H9 (cell line): Measurements from ENCODE around the gene PHF5A. TPM values are rescaled to one million over a fixed set of nuclear protein-coding genes. Genes with fewer than 3 reads are reported as not detected.

Experiments used
- DNase-seq: peaks from one replicate; pipeline ENCODE4 v3.0.0-alpha.2; 2017
- H2AFZ ChIP-seq: one replicate; pipeline ENCODE4 v1.6.1; 2013; ENCODE audit warnings: mild to moderate bottlenecking, low read length, control low read depth, moderate library complexity
- H2AK5ac ChIP-seq: 2 replicates; pipeline ENCODE4 v1.6.1; 2013; ENCODE audit warnings: low read length, control low read depth, mixed read lengths; ENCODE audit not compliant: insufficient read length
- H2BK120ac ChIP-seq: one replicate; pipeline ENCODE4 v1.6.1; 2013; ENCODE audit warnings: low read depth, mild to moderate bottlenecking, low read length, control low read depth, inconsistent platforms; ENCODE audit not compliant: poor library complexity, severe bottlenecking
- H2BK12ac ChIP-seq: 2 replicates; pipeline ENCODE4 v1.6.1; 2013; ENCODE audit warnings: low read length, control low read depth, mixed read lengths, low read depth; ENCODE audit not compliant: insufficient read length
- H2BK15ac ChIP-seq: 2 replicates; pipeline ENCODE4 v1.6.1; 2013; ENCODE audit warnings: low read depth, low read length, control low read depth
- H2BK20ac ChIP-seq: one replicate; pipeline ENCODE4 v1.6.1; 2013; ENCODE audit warnings: low read depth, mild to moderate bottlenecking, low read length, control low read depth, inconsistent platforms; ENCODE audit not compliant: poor library complexity, severe bottlenecking
- H2BK5ac ChIP-seq: 2 replicates; pipeline ENCODE4 v1.6.1; 2013; ENCODE audit warnings: low read length, control low read depth, mixed read lengths; ENCODE audit not compliant: insufficient read length
- H3K14ac ChIP-seq: 2 replicates; pipeline ENCODE4 v1.6.1; 2013; ENCODE audit warnings: low read length, control low read depth; ENCODE audit not compliant: insufficient read depth
- H3K18ac ChIP-seq: 2 replicates; pipeline ENCODE4 v1.6.1; 2013; ENCODE audit warnings: low read depth, mild to moderate bottlenecking, mixed read lengths, low read length, control low read depth; ENCODE audit not compliant: insufficient read length
- H3K23ac ChIP-seq: 2 replicates; pipeline ENCODE4 v1.6.1; 2013; ENCODE audit warnings: low read length, control low read depth, mixed read lengths, low read depth; ENCODE audit not compliant: insufficient read length
- H3K23me2 ChIP-seq: 2 replicates; pipeline ENCODE4 v1.6.1; 2013; ENCODE audit warnings: low read depth, mild to moderate bottlenecking, mixed read lengths, low read length, control low read depth; ENCODE audit not compliant: insufficient read length, poor library complexity, severe bottlenecking
- H3K27ac ChIP-seq: 2 replicates; pipeline ENCODE4 v1.5.1; 2013; ENCODE audit warnings: low read length, control low read depth, mixed read lengths, low read depth; ENCODE audit not compliant: insufficient read length
- H3K27me3 ChIP-seq: 2 replicates; pipeline ENCODE4 v1.6.1; 2013; ENCODE audit warnings: low read length, control low read depth, inconsistent platforms; ENCODE audit not compliant: insufficient read depth
- H3K4ac ChIP-seq: 2 replicates; pipeline ENCODE4 v1.6.1; 2013; ENCODE audit warnings: low read depth, mild to moderate bottlenecking, control low read depth, inconsistent platforms, low read length, moderate library complexity
- H3K4me1 ChIP-seq: 2 replicates; pipeline ENCODE4 v1.6.1; 2013; ENCODE audit warnings: low read length, control low read depth, inconsistent platforms; ENCODE audit not compliant: insufficient read depth
- H3K4me2 ChIP-seq: 2 replicates; pipeline ENCODE4 v1.6.1; 2013; ENCODE audit warnings: low read length, control low read depth, mixed read lengths; ENCODE audit not compliant: insufficient read length, insufficient read depth
- H3K56ac ChIP-seq: 2 replicates; pipeline ENCODE4 v1.6.1; 2013; ENCODE audit warnings: low read depth, mild to moderate bottlenecking, mixed read lengths, low read length, control low read depth; ENCODE audit not compliant: insufficient read length
- H3K79me1 ChIP-seq: 2 replicates; pipeline ENCODE4 v1.6.1; 2013; ENCODE audit warnings: low read depth, mild to moderate bottlenecking, moderate library complexity, low read length, control low read depth, inconsistent platforms; ENCODE audit not compliant: insufficient read depth, poor library complexity, severe bottlenecking
- H3K79me2 ChIP-seq: 2 replicates; pipeline ENCODE4 v1.6.1; 2013; ENCODE audit warnings: low read length, control low read depth, inconsistent platforms; ENCODE audit not compliant: insufficient read depth
- H3K9ac ChIP-seq: 2 replicates; pipeline ENCODE4 v1.6.1; 2013; ENCODE audit warnings: low read length, control low read depth, mixed read lengths; ENCODE audit not compliant: insufficient read length; ENCODE audit errors: extremely low read depth
- H3K9me3 ChIP-seq: one replicate; pipeline ENCODE4 v1.6.1; 2013; ENCODE audit warnings: low read depth, low read length, inconsistent platforms; ENCODE audit not compliant: control insufficient read depth
- H3T11ph ChIP-seq: one replicate; pipeline ENCODE4 v1.6.1; 2013; ENCODE audit warnings: mild to moderate bottlenecking, low read length, control low read depth, inconsistent platforms
- H4K20me1 ChIP-seq: one replicate; pipeline ENCODE4 v1.6.1; 2013; ENCODE audit not compliant: control insufficient read depth, insufficient read length, insufficient read depth
- H4K5ac ChIP-seq: 2 replicates; pipeline ENCODE4 v1.6.1; 2013; ENCODE audit warnings: low read depth, mild to moderate bottlenecking, mixed read lengths, low read length, control low read depth; ENCODE audit not compliant: insufficient read length
- H4K8ac ChIP-seq: replicated peaks from 2 replicates; pipeline ENCODE4 v1.6.1; 2013; ENCODE audit warnings: low read length, control low read depth, mixed read lengths, low read depth; ENCODE audit not compliant: insufficient read length
- H4K91ac ChIP-seq: 2 replicates; pipeline ENCODE4 v1.6.1; 2013; ENCODE audit warnings: low read depth, mild to moderate bottlenecking, moderate library complexity, mixed read lengths, low read length, control low read depth; ENCODE audit not compliant: insufficient read length
- H3K27ac Mint-ChIP-seq, 3 experiments: 2 replicates in 2 of 3; 3 replicates in 1 of 3; pipeline ENCODE4 v1.8.0; 2020 to 2021; ENCODE audit warnings: mixed read lengths in 3 of 3, mild to moderate bottlenecking in 1 of 3, moderate library complexity in 1 of 3
- H3K27me3 Mint-ChIP-seq: 2 replicates; pipeline ENCODE4 v1.8.0; 2021; ENCODE audit warnings: low read depth, mild to moderate bottlenecking, moderate library complexity, mixed read lengths
- H3K36me3 Mint-ChIP-seq, 3 experiments: 2 replicates in 2 of 3; 3 replicates in 1 of 3; pipeline ENCODE4 v1.8.0; 2020 to 2021; ENCODE audit warnings: low read depth in 3 of 3, mixed read lengths in 3 of 3; ENCODE audit not compliant: insufficient read depth in 1 of 3
- H3K4me1 Mint-ChIP-seq, 2 experiments: 2 replicates each; pipeline ENCODE4 v1.8.0; 2020; ENCODE audit warnings: mixed read lengths in 2 of 2
- H3K4me3 Mint-ChIP-seq, 2 experiments: 2 replicates in 1 of 2; 3 replicates in 1 of 2; pipeline ENCODE4 v1.8.0; 2020 to 2021; ENCODE audit warnings: mild to moderate bottlenecking in 2 of 2, mixed read lengths in 2 of 2, moderate library complexity in 1 of 2
- H3K9me3 Mint-ChIP-seq, 2 experiments: 2 replicates in 1 of 2; 3 replicates in 1 of 2; pipeline ENCODE4 v1.8.0; 2020; ENCODE audit warnings: mild to moderate bottlenecking in 2 of 2, mixed read lengths in 2 of 2, moderate library complexity in 1 of 2
- CTCF ChIP-seq: fragments of 200-600 bp; sonication (generic); conservative IDR thresholded peaks from 3 replicates; pipeline ENCODE4 v1.8.0; 2021; ENCODE audit warnings: antibody characterized with exemption, mild to moderate bottlenecking
- WGBS: extraction: QIAGEN DNeasy Blood & Tissue Kit; methylation state at CpG from one replicate; pipeline ENCODE4 v1.1.7; 2013; ENCODE audit warnings: missing lambda C conversion rate, low lambda C conversion rate, mixed read lengths; ENCODE audit not compliant: insufficient read length; ENCODE audit errors: extremely low coverage; 5-methylcytosine and 5-hydroxymethylcytosine counted together
- total RNA-seq: library from RNA; stranded (reverse); gene quantifications from 2 replicates; pipeline ENCODE4 v1.2.1, GENCODE V29; 2021

The PHF5A gene
- total RNA-seq, 1 experiment from 2014 or later, result 114 TPM

- no peaks in the 10 kb centered on the region for H3K27me3 Mint-ChIP-seq
- H2BK15ac ChIP-seq, result no peak overlapping the region
- H4K8ac ChIP-seq, result no peak overlapping the region
- no peak overlapping the region for H2BK20ac ChIP-seq
- no peaks in the 10 kb centered on the region for H3K79me1 ChIP-seq
- no peak overlapping the region for H3K14ac ChIP-seq
- H3K4me2 ChIP-seq, result peak overlapping the region; percentile 4
- no peak overlapping the region for H3K9ac ChIP-seq
- no peak overlapping the region for H2AFZ ChIP-seq
- H3K4me3 Mint-ChIP-seq, result peak overlapping the region in 1 of 2 experiments; percentile 22; a peak in 2 of 5 replicates
- H3K9me3 ChIP-seq, result no peaks in the 10 kb centered on the region
- peak overlapping the region; percentile 0 to 78 (median 68); a peak in 6 of 7 replicates for H3K27ac Mint-ChIP-seq
- DNase-seq, result no peak
- H3K27me3 ChIP-seq, result no peaks in the 10 kb centered on the region
- H3K23me2 ChIP-seq, result no peaks in the 10 kb centered on the region
- no peak overlapping the region for H3K23ac ChIP-seq
- no peak for TF ChIP-seq CTCF
- no peak overlapping the region for H4K91ac ChIP-seq
- H2AK5ac ChIP-seq, result no peak overlapping the region
- no peak overlapping the region for H2BK120ac ChIP-seq
- no peak overlapping the region for H2BK5ac ChIP-seq
- H4K20me1 ChIP-seq, result peaks cover 2% of the 10 kb centered on the region
- H3K18ac ChIP-seq, result no peak overlapping the region
- H3K4me1 Mint-ChIP-seq, result peaks cover 55 to 62% of the 10 kb centered on the region in 2 experiments
- no peaks in the 10 kb centered on the region for H3K9me3 Mint-ChIP-seq
- peaks cover 15% of the 10 kb centered on the region for H3K4me1 ChIP-seq
- no peak overlapping the region for H3K4ac ChIP-seq
- no peak overlapping the region for H4K5ac ChIP-seq
- no peak overlapping the region for H3K27ac ChIP-seq
- H3K36me3 Mint-ChIP-seq, result no peaks in the 10 kb centered on the region; a peak in 1 of 7 replicates
- no peak overlapping the region for H2BK12ac ChIP-seq
- peaks cover 6% of the 10 kb centered on the region; the same call in 1 of the 2 replicates for H3K79me2 ChIP-seq
- WGBS, result no CpG with 5 or more reads among the region's 2 CpGs
- H3K56ac ChIP-seq, result no peak overlapping the region
- no peak overlapping the region for H3T11ph ChIP-seq
Measured at GRCh38 chr22:41482319-41482935, 13.9 kb upstream of the PHF5A start.
